GM10266 (cell line): ENCODE data around the gene ATP5F1B.

Experiments
- DNase-seq: peaks from one replicate; pipeline ENCODE4 v3.0.0; 2012; ENCODE audit errors: extremely low spot score
- TF ChIP-seq, protein P1 (sequence below): IDR thresholded peaks from 2 replicates; pipeline ENCODE4 v1.5.1; 2012; ENCODE audit warnings: mild to moderate bottlenecking, low read depth; ENCODE audit not compliant: control insufficient read depth, insufficient read depth; ENCODE audit errors: missing control alignments

ATP5F1B gene

GRCh38 chr12:56591961-56592360, 53.8 kb downstream of the ATP5F1B start:
- TF ChIP-seq, protein P1, sequence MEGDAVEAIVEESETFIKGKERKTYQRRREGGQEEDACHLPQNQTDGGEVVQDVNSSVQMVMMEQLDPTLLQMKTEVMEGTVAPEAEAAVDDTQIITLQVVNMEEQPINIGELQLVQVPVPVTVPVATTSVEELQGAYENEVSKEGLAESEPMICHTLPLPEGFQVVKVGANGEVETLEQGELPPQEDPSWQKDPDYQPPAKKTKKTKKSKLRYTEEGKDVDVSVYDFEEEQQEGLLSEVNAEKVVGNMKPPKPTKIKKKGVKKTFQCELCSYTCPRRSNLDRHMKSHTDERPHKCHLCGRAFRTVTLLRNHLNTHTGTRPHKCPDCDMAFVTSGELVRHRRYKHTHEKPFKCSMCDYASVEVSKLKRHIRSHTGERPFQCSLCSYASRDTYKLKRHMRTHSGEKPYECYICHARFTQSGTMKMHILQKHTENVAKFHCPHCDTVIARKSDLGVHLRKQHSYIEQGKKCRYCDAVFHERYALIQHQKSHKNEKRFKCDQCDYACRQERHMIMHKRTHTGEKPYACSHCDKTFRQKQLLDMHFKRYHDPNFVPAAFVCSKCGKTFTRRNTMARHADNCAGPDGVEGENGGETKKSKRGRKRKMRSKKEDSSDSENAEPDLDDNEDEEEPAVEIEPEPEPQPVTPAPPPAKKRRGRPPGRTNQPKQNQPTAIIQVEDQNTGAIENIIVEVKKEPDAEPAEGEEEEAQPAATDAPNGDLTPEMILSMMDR, result no peak
- DNase-seq, result no peak

- DNase-seq, result no peak
- TF ChIP-seq, protein P1, result no peak
Observed at GRCh38 chr12:56591126-56591525, 54.7 kb downstream of the ATP5F1B start.

GRCh38 chr12:56590237-56590830, 55.5 kb downstream of the ATP5F1B start:
- peak; percentile 56 for DNase-seq
- TF ChIP-seq, protein P1, result peak; percentile 67

DNA sequence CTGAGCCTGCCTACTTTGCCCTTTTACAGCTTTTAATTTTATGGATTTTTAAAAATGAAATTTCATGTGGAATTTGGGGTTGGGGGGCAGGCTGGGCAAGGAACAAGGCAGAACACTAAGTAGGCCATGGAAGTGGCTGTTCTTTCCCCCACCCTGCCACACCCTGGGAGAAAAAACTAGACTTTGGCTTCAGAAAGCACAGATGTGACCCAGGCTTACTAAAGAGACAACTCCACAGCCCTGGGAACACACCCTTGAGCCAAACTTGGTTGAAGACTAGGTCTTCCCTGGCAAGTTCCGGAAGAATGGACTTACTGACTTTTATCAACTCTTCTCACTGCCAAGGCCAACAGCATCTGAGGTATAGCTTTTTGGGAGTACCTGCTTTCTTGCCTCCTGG, 56.0 kb downstream of the ATP5F1B start:
- TF ChIP-seq, protein P1, result no peak
- no peak for DNase-seq
